SK-N-MC (cell line): ENCODE measurements around the gene ADGRG2.
"Not testable (repeated sequence)": the region's sequence is repeated elsewhere in the genome, so short reads cannot be mapped to it uniquely, and the experiment has no call there.

Source experiments
- DNase-seq: peaks from one replicate; pipeline ENCODE4 v3.0.0-alpha.2; 2011; ENCODE audit warnings: low read depth, low spot score
- H3K27ac ChIP-seq: fragments of 200-600 bp; sonication (generic); 2 replicates; pipeline ENCODE4 v1.5.1; 2016; ENCODE audit warnings: mixed run types
- H3K36me3 ChIP-seq: fragments of 200-600 bp; sonication (generic); 2 replicates; pipeline ENCODE4 v1.6.1; 2017; ENCODE audit warnings: antibody characterized with exemption, low read length, mixed read lengths; ENCODE audit not compliant: insufficient read depth
- H3K4me3 ChIP-seq: fragments of 200-600 bp; sonication (generic); 2 replicates; pipeline ENCODE4 v1.5.1; 2016
- H3K9ac ChIP-seq: fragments of 200-600 bp; sonication (generic); 2 replicates; pipeline ENCODE4 v1.8.0; 2017; ENCODE audit warnings: mixed run types, mixed read lengths; ENCODE audit not compliant: insufficient read length
- H3K9me3 ChIP-seq: fragments of 200-600 bp; sonication (generic); 2 replicates; pipeline ENCODE4 v1.6.1; 2017; ENCODE audit warnings: low read depth, mild to moderate bottlenecking, antibody characterized with exemption, low read length, moderate library complexity, mixed read lengths
- EZH2 ChIP-seq: fragments of 200-600 bp; sonication (generic); IDR thresholded peaks from one replicate; pipeline ENCODE4 v1.6.1; 2017; ENCODE audit warnings: antibody characterized with exemption
- FOXP2 ChIP-seq: optimal IDR thresholded peaks from 2 replicates; pipeline ENCODE3; 2011; ENCODE audit warnings: mild to moderate bottlenecking, moderate library complexity; ENCODE audit not compliant: insufficient read depth; ENCODE audit errors: extremely low read length, control extremely low read depth
- POLR2AphosphoS5 ChIP-seq: IDR thresholded peaks from 2 replicates; pipeline ENCODE4 v1.6.1; 2012; ENCODE audit warnings: mild to moderate bottlenecking, low read depth, low read length, borderline replicate concordance

Gene ADGRG2

DNA sequence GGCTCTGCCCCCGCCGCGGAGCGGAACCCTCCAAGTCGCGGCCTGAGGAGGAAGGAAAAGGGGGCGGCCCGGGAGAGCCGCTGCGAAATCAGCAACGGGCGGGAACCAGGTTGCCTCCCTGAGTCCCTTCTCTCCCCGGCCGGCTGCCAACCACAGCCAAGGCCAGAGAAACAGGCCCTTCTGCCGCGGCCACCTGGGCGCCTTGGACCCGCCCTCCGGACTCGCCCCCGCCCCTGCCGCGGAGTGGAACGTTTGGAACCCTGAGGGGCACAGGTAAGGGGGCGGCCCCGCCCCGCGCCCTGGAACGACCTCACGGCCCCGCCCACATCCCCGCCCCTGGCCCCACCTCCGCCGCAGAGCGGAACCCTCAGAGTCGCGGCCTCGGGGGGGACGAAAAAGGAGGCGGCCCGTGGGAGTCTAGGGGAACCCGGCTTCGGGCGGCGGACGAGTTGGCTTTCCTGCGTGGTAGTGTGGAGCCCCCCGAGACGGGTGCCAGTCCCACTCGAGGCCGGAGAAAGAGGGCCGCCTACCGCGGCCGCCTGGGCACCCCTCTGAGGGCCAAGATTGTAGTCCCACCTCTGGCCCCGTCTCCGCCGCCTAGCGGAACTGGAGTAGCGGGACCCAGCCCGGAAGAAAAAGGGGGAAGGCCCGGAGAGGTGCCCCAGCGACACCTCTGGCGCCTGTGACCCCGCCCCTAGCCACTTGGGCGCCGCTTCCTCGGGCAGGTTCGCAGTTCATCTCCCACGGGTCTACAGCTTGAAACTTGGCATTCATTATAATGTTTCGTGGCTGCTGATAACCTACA, 137.7 kb downstream of the ADGRG2 start:
- no peaks in the 10 kb centered on the region for H3K36me3 ChIP-seq
- no peak for DNase-seq
- no peaks in the 10 kb centered on the region for H3K9me3 ChIP-seq
- peak overlapping the region; percentile 79; the same call in 1 of the 2 replicates for H3K27ac ChIP-seq
- TF ChIP-seq POLR2AphosphoS5 (peak; percentile 52), EZH2 (no peak), FOXP2 (no peak)
- peak overlapping the region; percentile 84 for H3K4me3 ChIP-seq
- H3K9ac ChIP-seq: peak overlapping the region; percentile 89

- TF ChIP-seq FOXP2: no peak
- TF ChIP-seq EZH2: no peak
- TF ChIP-seq POLR2AphosphoS5: no peak
- H3K9me3 ChIP-seq: no peaks in the 10 kb centered on the region
- H3K27ac ChIP-seq: peak within 1 kb of the TSS; percentile 79; the same call in 1 of the 2 replicates
- DNase-seq: no peak
- peak within 1 kb of the TSS; percentile 89 for H3K9ac ChIP-seq
- H3K4me3 ChIP-seq: peak within 1 kb of the TSS; percentile 84
- H3K36me3 ChIP-seq: no peaks in the 10 kb centered on the region
Measured at GRCh38 chrX:18983666-18984380, 138.4 kb downstream of the ADGRG2 start, which contains the start of gene PHKA2. PHKA2 (minus strand) TSS chrX:18984114; CDS start chrX:18983932, 182 bp downstream.

GRCh38 chrX:18981124-18981807, 141.0 kb downstream of the ADGRG2 start:
- Histone ChIP-seq H3K4me3 (no peak overlapping the region), H3K9me3 (no peaks in the 10 kb centered on the region), H3K9ac (no peak overlapping the region), H3K36me3 (no peaks in the 10 kb centered on the region), H3K27ac (no peak overlapping the region)
- no peak for TF ChIP-seq FOXP2
- no peak for TF ChIP-seq POLR2AphosphoS5
- no peak for TF ChIP-seq EZH2
- DNase-seq: no peak

DNA sequence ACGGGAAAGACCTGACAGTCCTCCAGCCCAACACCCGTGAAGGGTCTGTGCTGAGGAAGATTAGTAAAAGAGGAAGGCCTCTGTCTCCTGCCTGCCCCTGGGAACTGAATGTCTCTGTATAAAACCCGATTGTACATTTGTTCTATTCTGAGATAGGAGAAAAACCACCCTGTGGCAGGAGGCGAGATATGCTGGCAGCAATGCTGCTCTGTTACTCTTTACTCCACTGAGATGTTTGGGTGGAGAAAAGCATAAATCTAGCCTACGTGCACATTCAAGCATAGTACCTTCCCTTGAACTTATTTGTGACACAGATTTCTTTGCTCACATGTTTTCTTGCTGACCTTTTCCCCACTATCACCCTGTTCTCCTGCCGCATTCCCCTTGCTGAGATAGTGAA, 142.0 kb downstream of the ADGRG2 start:
- not testable (repeated sequence) for DNase-seq, H3K4me3 ChIP-seq

GRCh38 chrX:18974993-18975392, 147.3 kb downstream of the ADGRG2 start:
- H3K36me3 ChIP-seq: no peaks in the 10 kb centered on the region
- DNase-seq: no peak
- H3K4me3 ChIP-seq: no peak overlapping the region
- H3K27ac ChIP-seq: no peak overlapping the region
- H3K9me3 ChIP-seq: no peaks in the 10 kb centered on the region
- TF ChIP-seq EZH2: no peak
- no peak for TF ChIP-seq FOXP2
- TF ChIP-seq POLR2AphosphoS5: no peak
- no peak overlapping the region for H3K9ac ChIP-seq

More for the DNA sequence above, 142.0 kb downstream of the ADGRG2 start:
- H3K27ac ChIP-seq, H3K36me3 ChIP-seq, H3K9me3 ChIP-seq, H3K9ac ChIP-seq: not testable (repeated sequence)

DNA sequence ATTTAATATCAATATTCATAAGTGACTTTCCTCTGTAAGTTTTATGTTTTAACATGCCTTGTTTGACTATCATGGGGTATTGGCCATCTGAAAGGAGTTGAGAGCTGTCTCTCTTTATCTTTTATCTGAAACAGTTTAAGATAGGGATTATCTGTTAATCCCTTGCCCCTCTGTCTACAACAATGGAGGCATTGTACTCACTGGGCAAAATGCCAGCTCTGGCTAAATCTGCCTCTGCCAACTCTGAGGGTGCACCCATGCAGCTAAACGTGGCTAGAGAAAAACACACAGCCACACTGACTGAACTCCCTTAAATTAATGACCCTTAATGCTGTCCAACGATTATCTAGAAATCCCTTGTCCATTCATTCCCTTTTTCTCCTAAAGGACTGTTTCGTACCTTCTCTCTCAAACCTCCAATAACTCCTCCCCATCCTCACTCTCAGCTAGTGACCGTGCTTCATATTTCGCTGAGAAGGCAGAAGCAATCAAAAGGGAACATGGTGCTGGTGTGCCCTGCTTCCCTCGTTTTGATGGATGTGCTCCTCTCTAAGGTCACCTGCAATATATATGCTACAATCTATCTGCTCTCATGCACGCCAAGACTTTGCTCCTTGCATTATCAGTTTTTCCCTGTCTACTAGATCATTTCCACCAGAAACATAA, 148.6 kb downstream of the ADGRG2 start:
- no peaks in the 10 kb centered on the region for H3K9me3 ChIP-seq
- TF ChIP-seq FOXP2 (no peak), EZH2 (no peak), POLR2AphosphoS5 (no peak)
- H3K4me3 ChIP-seq: no peak overlapping the region
- H3K36me3 ChIP-seq: no peaks in the 10 kb centered on the region
- no peak overlapping the region for H3K27ac ChIP-seq
- H3K9ac ChIP-seq: no peak overlapping the region
- no peak for DNase-seq

- TF ChIP-seq POLR2AphosphoS5: no peak
- no peak for TF ChIP-seq FOXP2
- no peak for TF ChIP-seq EZH2
- H3K4me3 ChIP-seq: no peak overlapping the region
- H3K9me3 ChIP-seq: no peaks in the 10 kb centered on the region
- no peaks in the 10 kb centered on the region for H3K36me3 ChIP-seq
- peak overlapping the region; percentile 60; the same call in 1 of the 2 replicates for H3K27ac ChIP-seq
- DNase-seq: no peak
- no peak overlapping the region for H3K9ac ChIP-seq
Measured at GRCh38 chrX:18971506-18971905, 150.8 kb downstream of the ADGRG2 start.

GRCh38 chrX:18970465-18970864, 151.8 kb downstream of the ADGRG2 start:
- no peak for TF ChIP-seq EZH2
- TF ChIP-seq POLR2AphosphoS5: no peak
- no peak for TF ChIP-seq FOXP2
- H3K36me3 ChIP-seq: no peaks in the 10 kb centered on the region
- H3K9me3 ChIP-seq: no peaks in the 10 kb centered on the region
- H3K4me3 ChIP-seq: no peak overlapping the region
- H3K27ac ChIP-seq: no peak overlapping the region
- H3K9ac ChIP-seq: no peak overlapping the region
- no peak for DNase-seq
